ENCODE results near the gene GTPBP4.

GRCh38 chr10:1056326-1057105, 68.3 kb downstream of the GTPBP4 start, which contains the start of gene WDR37:
- TF ChIP-seq RAD21 (conservative IDR thresholded peaks at IDR 0.05 in 1 of 2, IDR thresholded peaks at IDR 0.05 in 1 of 2) = no peak
- no peak for TF ChIP-seq BHLHE40 (IDR thresholded peaks at IDR 0.05; ENCODE audit: low read depth, low read length)
- TF ChIP-seq EP300 (IDR thresholded peaks at IDR 0.05) = no peak
- TF ChIP-seq CTCF (IDR thresholded peaks at IDR 0.05) = no peak
